ENCODE data around the gene CSAD.

DNA sequence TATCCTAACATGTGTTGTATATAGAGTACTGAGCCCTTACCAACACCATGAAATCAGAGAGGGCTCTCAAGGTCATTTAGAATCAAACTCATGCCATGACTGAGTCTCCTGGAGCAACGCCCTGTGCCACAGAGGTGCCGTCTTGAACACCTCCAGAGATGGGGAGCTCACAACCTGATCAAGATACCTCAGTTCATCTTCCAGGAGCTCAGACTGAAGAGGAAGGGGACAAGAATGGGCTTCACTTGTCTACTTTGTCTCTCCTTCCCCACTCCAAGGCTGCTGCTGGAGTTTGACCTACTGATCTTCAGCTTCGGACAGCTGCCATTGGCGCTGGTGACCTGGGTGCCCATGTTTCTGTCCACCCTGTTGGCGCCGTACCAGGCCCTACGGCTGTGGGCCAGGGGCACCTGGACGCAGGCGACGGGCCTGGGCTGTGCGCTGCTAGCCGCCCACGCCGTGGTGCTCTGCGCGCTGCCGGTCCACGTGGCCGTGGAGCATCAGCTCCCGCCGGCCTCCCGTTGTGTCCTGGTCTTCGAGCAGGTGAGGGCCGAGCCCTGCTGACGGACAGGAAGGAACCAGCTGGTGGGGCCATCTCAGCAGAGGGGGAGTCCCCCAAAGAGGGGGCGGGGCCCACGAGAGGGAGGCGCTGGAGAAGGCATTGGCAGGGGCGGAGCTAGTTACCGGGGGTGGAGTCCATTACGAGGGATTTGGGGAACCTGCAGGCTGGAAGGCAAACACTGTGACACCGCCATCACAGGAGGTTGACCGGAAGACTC is 65.4 kb downstream of the CSAD start:
- TF ChIP-seq, protein P1, sequence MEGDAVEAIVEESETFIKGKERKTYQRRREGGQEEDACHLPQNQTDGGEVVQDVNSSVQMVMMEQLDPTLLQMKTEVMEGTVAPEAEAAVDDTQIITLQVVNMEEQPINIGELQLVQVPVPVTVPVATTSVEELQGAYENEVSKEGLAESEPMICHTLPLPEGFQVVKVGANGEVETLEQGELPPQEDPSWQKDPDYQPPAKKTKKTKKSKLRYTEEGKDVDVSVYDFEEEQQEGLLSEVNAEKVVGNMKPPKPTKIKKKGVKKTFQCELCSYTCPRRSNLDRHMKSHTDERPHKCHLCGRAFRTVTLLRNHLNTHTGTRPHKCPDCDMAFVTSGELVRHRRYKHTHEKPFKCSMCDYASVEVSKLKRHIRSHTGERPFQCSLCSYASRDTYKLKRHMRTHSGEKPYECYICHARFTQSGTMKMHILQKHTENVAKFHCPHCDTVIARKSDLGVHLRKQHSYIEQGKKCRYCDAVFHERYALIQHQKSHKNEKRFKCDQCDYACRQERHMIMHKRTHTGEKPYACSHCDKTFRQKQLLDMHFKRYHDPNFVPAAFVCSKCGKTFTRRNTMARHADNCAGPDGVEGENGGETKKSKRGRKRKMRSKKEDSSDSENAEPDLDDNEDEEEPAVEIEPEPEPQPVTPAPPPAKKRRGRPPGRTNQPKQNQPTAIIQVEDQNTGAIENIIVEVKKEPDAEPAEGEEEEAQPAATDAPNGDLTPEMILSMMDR (IDR thresholded peaks at IDR 0.05; ENCODE audit: insufficient read depth, low read length, poor library complexity, severe bottlenecking): no peak
- no peak for TF ChIP-seq EZH2phosphoT487 (conservative IDR thresholded peaks at IDR 0.05; ENCODE audit: low read length)
